ENCODE measurements around the gene HS6ST3.

- TF ChIP-seq SIN3B (IDR thresholded peaks at IDR 0.05; ENCODE audit: low read depth) (no peak), EP300 (IDR thresholded peaks at IDR 0.05; ENCODE audit: low read length) (no peak), ZNF644 (tag; IDR thresholded peaks at IDR 0.05; ENCODE audit: low read depth) (no peak), ZNF184 (CRISPR knock-in tag; IDR thresholded peaks at IDR 0.05) (no peak), MAFK (IDR thresholded peaks at IDR 0.05; ENCODE audit: low read length) (no peak), NCOA4 (IDR thresholded peaks at IDR 0.05; ENCODE audit: partially characterized antibody) (no peak), PKNOX1 (IDR thresholded peaks at IDR 0.05) (no peak), TCF7L2 (IDR thresholded peaks at IDR 0.05; ENCODE audit: low read depth, low read length) (no peak), ZNF318 (IDR thresholded peaks at IDR 0.05; ENCODE audit: borderline replicate concordance in 1 of 2, low read depth in 1 of 2) (no peak), IRF1 (CRISPR knock-in tag; IDR thresholded peaks at IDR 0.05; ENCODE audit: borderline replicate concordance) (no peak), ZNF354B (CRISPR knock-in tag; IDR thresholded peaks at IDR 0.05) (no peak)
- TF ChIP-seq, protein P1, sequence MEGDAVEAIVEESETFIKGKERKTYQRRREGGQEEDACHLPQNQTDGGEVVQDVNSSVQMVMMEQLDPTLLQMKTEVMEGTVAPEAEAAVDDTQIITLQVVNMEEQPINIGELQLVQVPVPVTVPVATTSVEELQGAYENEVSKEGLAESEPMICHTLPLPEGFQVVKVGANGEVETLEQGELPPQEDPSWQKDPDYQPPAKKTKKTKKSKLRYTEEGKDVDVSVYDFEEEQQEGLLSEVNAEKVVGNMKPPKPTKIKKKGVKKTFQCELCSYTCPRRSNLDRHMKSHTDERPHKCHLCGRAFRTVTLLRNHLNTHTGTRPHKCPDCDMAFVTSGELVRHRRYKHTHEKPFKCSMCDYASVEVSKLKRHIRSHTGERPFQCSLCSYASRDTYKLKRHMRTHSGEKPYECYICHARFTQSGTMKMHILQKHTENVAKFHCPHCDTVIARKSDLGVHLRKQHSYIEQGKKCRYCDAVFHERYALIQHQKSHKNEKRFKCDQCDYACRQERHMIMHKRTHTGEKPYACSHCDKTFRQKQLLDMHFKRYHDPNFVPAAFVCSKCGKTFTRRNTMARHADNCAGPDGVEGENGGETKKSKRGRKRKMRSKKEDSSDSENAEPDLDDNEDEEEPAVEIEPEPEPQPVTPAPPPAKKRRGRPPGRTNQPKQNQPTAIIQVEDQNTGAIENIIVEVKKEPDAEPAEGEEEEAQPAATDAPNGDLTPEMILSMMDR (IDR thresholded peaks at IDR 0.05 in 2 of 3, conservative IDR thresholded peaks at IDR 0.05 in 1 of 3; ENCODE audit: insufficient read depth in 2 of 3, low read depth in 1 of 3, low read length in 3 of 3) = no peak
These were observed 773.1 kb downstream of the HS6ST3 start for GRCh38 chr13:96862999-96863398.
